A549 treated with dexamethasone at 1 μM for 4 hours (cell line): ENCODE measurements around the gene DNAJC10. TPM values are rescaled to one million over a fixed set of nuclear protein-coding genes. Genes with fewer than 3 reads are reported as not detected.

ENCODE experiments used
- total RNA-seq: library from RNA; stranded (reverse); fragments of 200-300 nt; extraction: Qiagen RNA extraction; gene quantifications from 5 replicates; pipeline ENCODE4 v1.2.3, GENCODE V29; 2022

The DNAJC10 gene, protein sequence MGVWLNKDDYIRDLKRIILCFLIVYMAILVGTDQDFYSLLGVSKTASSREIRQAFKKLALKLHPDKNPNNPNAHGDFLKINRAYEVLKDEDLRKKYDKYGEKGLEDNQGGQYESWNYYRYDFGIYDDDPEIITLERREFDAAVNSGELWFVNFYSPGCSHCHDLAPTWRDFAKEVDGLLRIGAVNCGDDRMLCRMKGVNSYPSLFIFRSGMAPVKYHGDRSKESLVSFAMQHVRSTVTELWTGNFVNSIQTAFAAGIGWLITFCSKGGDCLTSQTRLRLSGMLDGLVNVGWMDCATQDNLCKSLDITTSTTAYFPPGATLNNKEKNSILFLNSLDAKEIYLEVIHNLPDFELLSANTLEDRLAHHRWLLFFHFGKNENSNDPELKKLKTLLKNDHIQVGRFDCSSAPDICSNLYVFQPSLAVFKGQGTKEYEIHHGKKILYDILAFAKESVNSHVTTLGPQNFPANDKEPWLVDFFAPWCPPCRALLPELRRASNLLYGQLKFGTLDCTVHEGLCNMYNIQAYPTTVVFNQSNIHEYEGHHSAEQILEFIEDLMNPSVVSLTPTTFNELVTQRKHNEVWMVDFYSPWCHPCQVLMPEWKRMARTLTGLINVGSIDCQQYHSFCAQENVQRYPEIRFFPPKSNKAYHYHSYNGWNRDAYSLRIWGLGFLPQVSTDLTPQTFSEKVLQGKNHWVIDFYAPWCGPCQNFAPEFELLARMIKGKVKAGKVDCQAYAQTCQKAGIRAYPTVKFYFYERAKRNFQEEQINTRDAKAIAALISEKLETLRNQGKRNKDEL
- 54.7 to 85.0 TPM (median 73.2 TPM) in 5 replicates for total RNA-seq

DNA sequence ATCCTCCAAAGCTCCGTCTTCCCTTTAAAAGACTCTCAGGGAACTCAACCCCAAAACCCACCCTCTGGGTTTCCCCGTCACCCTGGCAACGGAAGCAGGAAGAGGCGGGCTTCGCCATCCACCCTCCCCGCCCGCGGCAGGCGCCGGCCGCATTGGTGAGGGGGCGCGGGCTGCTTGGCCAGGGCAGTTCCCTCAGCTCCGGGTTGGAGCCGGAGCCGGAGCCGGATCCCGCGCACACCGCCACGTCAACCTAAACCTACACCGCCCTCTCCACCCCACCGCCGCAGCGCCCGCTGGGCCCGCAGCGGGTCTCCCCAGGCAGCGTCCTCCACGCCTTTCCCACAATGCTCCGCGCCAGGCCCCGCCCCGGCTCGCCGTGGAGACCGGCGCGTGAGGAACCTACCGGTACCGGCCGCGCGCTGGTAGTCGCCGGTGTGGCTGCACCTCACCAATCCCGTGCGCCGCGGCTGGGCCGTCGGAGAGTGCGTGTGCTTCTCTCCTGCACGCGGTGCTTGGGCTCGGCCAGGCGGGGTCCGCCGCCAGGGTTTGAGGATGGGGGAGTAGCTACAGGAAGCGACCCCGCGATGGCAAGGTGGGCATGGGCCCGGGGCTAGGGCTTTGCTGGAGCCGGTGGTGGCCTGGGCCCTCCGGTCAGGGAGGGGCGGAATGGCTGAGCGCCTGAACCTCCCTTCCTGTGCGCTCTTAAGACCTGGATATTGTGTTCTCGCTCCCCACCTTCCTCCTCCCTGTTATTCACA is at the start of gene DNAJC10:
TSS of gene DNAJC10 (plus strand) at position 366 of the 758 bp plus-strand sequence. CDS start 1,830 bp downstream, outside the sequence.

Other genes with a start within 250 kb of the DNAJC10 start
- 0.03 to 0.11 TPM (median 0.09 TPM) in 5 replicates for gene FRZB, start 150.4 kb downstream of the DNAJC10 start, total RNA-seq